ENCODE results near the gene EPHA3.

The EPHA3 gene

GRCh38 chr3:89504432-89504831 lies 397.0 kb downstream of the EPHA3 start:
- DNase-seq (ENCODE audit: extremely low spot score, insufficient read length, low read depth) (no peak), FAIRE-seq (no peak)

GRCh38 chr3:89506462-89507103 lies 399.2 kb downstream of the EPHA3 start:
- DNase-seq (ENCODE audit: extremely low spot score, insufficient read length, low read depth) (no peak), FAIRE-seq (no peak)

GRCh38 chr3:89521328-89521727 lies 413.9 kb downstream of the EPHA3 start:
- no peak for DNase-seq (ENCODE audit: extremely low spot score, insufficient read length, low read depth)
- no peak for FAIRE-seq

- no peak for DNase-seq (ENCODE audit: extremely low spot score, insufficient read length, low read depth)
- no peak for FAIRE-seq
Measured at GRCh38 chr3:89522155-89522554, 414.7 kb downstream of the EPHA3 start.

- no peak for FAIRE-seq
- DNase-seq (ENCODE audit: extremely low spot score, insufficient read length, low read depth), result no peak
Measured at GRCh38 chr3:89525609-89526008, 418.2 kb downstream of the EPHA3 start.

- DNase-seq (ENCODE audit: extremely low spot score, insufficient read length, low read depth) (no peak), FAIRE-seq (no peak)
Measured at GRCh38 chr3:89527736-89528305, 420.4 kb downstream of the EPHA3 start.

Measured in GM18507 (cell line).